Calu3 (cell line): ENCODE measurements around the gene PHKA2. TPM values are rescaled to one million over a fixed set of nuclear protein-coding genes. Genes with fewer than 3 reads are reported as not detected.

ENCODE experiments used
- BruUV-seq: library from RNA; stranded (reverse); fragments of 400-500 nt; replicated peaks from 2 replicates; lab custom pipeline; 2021; lab: Mats Ljungman, UMichigan
- CTCF ChIA-PET: fragments of 300-600 bp; sonication (Branson Sonifier 250); formaldehyde crosslinking; loops from one replicate; lab custom pipeline; 2022; ENCODE audit warnings: antibody characterized with exemption; lab: Charles Lee
- DNase-seq: peaks from one replicate; pipeline ENCODE4 v3.0.0; 2022
- H3K27ac Mint-ChIP-seq: one replicate; pipeline ENCODE4 v1.8.0; 2022; ENCODE audit warnings: mixed read lengths; ENCODE audit not compliant: unreplicated experiment
- H3K27me3 Mint-ChIP-seq: one replicate; pipeline ENCODE4 v1.8.0; 2022; ENCODE audit warnings: mixed read lengths; ENCODE audit not compliant: unreplicated experiment
- H3K36me3 Mint-ChIP-seq: one replicate; pipeline ENCODE4 v1.8.0; 2022; ENCODE audit warnings: mild to moderate bottlenecking, moderate library complexity, mixed read lengths; ENCODE audit not compliant: insufficient read depth, unreplicated experiment
- H3K4me1 Mint-ChIP-seq: one replicate; pipeline ENCODE4 v1.8.0; 2022; ENCODE audit warnings: mild to moderate bottlenecking, low read depth, mixed read lengths; ENCODE audit not compliant: unreplicated experiment
- H3K4me3 Mint-ChIP-seq: one replicate; pipeline ENCODE4 v1.8.0; 2022; ENCODE audit warnings: mild to moderate bottlenecking, low read depth, moderate library complexity, mixed read lengths; ENCODE audit not compliant: unreplicated experiment
- H3K9me3 Mint-ChIP-seq: one replicate; pipeline ENCODE4 v1.8.0; 2022; ENCODE audit warnings: low read depth, mixed read lengths; ENCODE audit not compliant: unreplicated experiment
- intact Hi-C: fragments of 100-400 bp; cut with micrococcal nuclease; formaldehyde crosslinking; loops from one replicate; pipeline ENCODE4 v1.10.0; 2022; ENCODE audit not compliant: unreplicated experiment
- total RNA-seq: library from RNA; stranded (reverse); gene quantifications from 2 replicates; pipeline ENCODE4 v1.2.3, GENCODE V29; 2022
- TF ChIP-seq, protein P1 (sequence below): fragments of 200-600 bp; IDR thresholded peaks from one replicate; pipeline ENCODE4 v1.8.0; 2022; ENCODE audit warnings: antibody characterized with exemption; ENCODE audit not compliant: unreplicated experiment

Gene PHKA2
- total RNA-seq, 1 experiment from 2014 or later, result 47.6 TPM

DNA sequence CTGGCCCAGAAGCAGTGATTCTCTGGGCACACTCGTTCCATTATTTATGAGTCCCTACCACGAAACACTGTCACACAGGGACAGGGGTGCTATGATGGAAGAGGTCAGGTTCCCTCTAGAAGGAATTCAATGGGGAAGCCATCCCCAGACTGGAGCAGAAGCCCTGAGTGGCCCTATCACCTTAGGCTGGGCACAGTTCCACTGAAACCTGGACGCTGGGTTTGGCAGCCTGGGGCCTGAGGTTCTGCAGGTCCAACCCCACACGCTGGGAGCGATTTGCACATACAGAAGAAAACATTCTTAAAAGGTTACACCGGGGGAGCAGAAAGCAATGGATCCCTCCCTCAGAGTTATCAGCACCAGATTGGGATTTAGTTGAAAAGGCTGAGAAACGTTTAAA lies 63.3 kb downstream of the PHKA2 start:
- intact Hi-C loops, result no loop called here
- Mint-ChIP-seq H3K9me3 (no peaks in the 10 kb centered on the region), H3K27me3 (no peaks in the 10 kb centered on the region), H3K4me1 (no peaks in the 10 kb centered on the region), H3K27ac (no peak overlapping the region), H3K36me3 (peaks cover 10% of the 10 kb centered on the region), H3K4me3 (no peak overlapping the region)
- CTCF ChIA-PET, result no interaction called here
- TF ChIP-seq, protein P1, sequence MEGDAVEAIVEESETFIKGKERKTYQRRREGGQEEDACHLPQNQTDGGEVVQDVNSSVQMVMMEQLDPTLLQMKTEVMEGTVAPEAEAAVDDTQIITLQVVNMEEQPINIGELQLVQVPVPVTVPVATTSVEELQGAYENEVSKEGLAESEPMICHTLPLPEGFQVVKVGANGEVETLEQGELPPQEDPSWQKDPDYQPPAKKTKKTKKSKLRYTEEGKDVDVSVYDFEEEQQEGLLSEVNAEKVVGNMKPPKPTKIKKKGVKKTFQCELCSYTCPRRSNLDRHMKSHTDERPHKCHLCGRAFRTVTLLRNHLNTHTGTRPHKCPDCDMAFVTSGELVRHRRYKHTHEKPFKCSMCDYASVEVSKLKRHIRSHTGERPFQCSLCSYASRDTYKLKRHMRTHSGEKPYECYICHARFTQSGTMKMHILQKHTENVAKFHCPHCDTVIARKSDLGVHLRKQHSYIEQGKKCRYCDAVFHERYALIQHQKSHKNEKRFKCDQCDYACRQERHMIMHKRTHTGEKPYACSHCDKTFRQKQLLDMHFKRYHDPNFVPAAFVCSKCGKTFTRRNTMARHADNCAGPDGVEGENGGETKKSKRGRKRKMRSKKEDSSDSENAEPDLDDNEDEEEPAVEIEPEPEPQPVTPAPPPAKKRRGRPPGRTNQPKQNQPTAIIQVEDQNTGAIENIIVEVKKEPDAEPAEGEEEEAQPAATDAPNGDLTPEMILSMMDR, result no peak
- BruUV-seq, result no TSS peak
- no peak for DNase-seq

DNA sequence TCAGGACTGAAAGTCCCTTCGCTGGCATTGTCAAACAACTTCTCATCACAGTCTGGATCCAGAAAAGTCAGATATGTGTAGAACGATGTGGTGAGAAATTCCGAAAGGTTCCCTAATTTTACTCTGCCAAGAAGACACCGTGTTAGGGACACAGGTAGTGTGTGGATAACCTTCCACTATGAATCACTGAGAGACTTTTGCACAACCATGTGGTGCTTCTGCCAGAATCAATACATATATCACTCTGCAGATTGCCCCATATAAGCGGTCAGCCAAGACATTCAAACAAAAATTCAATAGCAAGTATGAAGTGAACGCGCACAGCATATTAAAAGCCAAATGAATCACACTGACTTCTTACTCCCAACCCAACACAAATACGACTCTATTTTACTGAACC lies 63.8 kb downstream of the PHKA2 start:
- H3K36me3 Mint-ChIP-seq, result peaks cover 10% of the 10 kb centered on the region
- BruUV-seq, result no TSS peak
- intact Hi-C loops, result no loop called here
- no peaks in the 10 kb centered on the region for H3K9me3 Mint-ChIP-seq
- H3K27me3 Mint-ChIP-seq, result no peaks in the 10 kb centered on the region
- H3K27ac Mint-ChIP-seq, result no peak overlapping the region
- CTCF ChIA-PET, result no interaction called here
- H3K4me1 Mint-ChIP-seq, result no peaks in the 10 kb centered on the region
- no peak for DNase-seq
- H3K4me3 Mint-ChIP-seq, result no peak overlapping the region
- TF ChIP-seq, protein P1, result no peak

DNA sequence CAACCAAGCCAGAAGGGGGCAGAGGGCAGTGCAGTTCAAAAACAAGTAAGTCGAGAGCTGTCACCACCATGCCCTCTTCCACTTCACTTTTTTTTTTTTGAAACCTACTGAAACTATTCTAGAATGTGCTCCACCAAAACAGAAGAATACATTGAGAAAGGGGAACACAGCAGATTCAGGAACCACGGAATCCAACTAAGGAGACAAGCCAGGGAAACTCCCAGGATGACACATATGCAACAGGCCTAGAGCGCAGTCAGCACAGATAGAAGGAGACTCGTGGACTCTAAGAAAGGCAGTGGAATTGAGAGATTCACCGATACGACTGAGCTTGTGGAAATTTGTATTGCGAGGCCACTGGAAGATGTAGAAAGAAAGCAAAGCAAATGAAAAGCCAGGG lies 66.1 kb downstream of the PHKA2 start:
- Mint-ChIP-seq H3K27me3 (no peaks in the 10 kb centered on the region), H3K9me3 (no peaks in the 10 kb centered on the region), H3K36me3 (peaks cover 10% of the 10 kb centered on the region), H3K27ac (no peak overlapping the region), H3K4me3 (no peak overlapping the region), H3K4me1 (no peaks in the 10 kb centered on the region)
- CTCF ChIA-PET, result no interaction called here
- TF ChIP-seq, protein P1, result no peak
- no peak for DNase-seq
- intact Hi-C loops, result no loop called here
- BruUV-seq, result no TSS peak

DNA sequence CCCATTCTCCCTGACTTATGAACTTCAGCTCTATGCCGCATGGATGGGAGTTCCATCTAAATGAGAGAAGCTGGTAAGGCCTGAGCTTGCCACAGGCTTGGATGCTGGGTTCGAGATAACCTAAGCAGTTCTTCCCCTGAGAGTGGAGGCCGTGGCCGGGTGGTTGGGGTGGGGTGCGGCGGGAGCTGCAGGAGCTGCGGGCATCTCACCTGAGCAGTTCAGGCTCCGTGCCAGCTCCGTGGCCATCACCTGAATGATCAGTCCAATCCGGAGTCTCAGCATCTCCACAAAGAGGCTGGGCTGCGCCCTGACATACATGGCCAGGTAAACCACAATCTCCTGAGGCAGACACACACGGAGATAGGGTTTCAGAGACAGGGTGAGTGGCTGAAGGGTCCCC lies 77.6 kb downstream of the PHKA2 start:
- Mint-ChIP-seq H3K27ac (no peak overlapping the region), H3K27me3 (no peaks in the 10 kb centered on the region), H3K4me1 (no peaks in the 10 kb centered on the region), H3K4me3 (no peak overlapping the region), H3K9me3 (no peaks in the 10 kb centered on the region), H3K36me3 (no peaks in the 10 kb centered on the region)
- no TSS peak for BruUV-seq
- intact Hi-C loops, result no loop called here
- no peak for DNase-seq
- CTCF ChIA-PET, result no interaction called here
- TF ChIP-seq, protein P1, result no peak
